ENCODE results near the gene LRG1.
"Not testable (repeated sequence)": the region's sequence is repeated elsewhere in the genome, so short reads cannot be mapped to it uniquely, and the experiment has no call there.

Gene LRG1

GRCh38 chr19:4553092-4553695, 13.4 kb upstream of the LRG1 start:
- no peak overlapping the region for H3K4me3 ChIP-seq (ENCODE audit: low read depth, low read length)

GRCh38 chr19:4552525-4552819, 12.6 kb upstream of the LRG1 start:
- H3K4me3 ChIP-seq (ENCODE audit: low read depth, low read length) = no peak overlapping the region

- no peak overlapping the region for H3K4me3 ChIP-seq (ENCODE audit: low read depth, low read length)
These were observed 10.7 kb upstream of the LRG1 start for GRCh38 chr19:4550479-4551050.

DNA sequence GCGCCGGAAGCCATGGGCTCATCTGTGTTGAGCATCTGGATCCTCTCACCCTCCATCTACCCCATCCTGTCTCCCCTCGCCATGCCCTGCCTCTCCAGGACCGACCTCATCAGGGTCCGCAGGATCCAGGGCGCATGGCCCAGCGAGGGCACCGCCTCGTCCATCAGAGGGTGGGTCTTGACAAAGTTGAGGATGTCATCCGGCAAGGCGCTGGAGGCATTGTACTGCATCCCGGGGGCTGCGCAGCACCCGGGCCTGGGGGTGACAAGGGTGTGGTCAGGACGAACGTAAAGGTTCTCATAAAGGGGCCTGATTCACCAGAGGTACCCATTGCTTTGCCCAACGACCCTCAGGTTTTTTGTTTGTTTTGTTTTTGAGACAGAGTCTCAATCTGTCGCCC, 10.2 kb upstream of the LRG1 start:
- no peak overlapping the region for H3K4me3 ChIP-seq (ENCODE audit: low read depth, low read length)

GRCh38 chr19:4548238-4548584, 8.4 kb upstream of the LRG1 start:
- no peak overlapping the region for H3K4me3 ChIP-seq (ENCODE audit: low read depth, low read length)

- no peak overlapping the region for H3K4me3 ChIP-seq (ENCODE audit: low read depth, low read length)
These were observed 7.7 kb upstream of the LRG1 start for GRCh38 chr19:4547303-4548237.

DNA sequence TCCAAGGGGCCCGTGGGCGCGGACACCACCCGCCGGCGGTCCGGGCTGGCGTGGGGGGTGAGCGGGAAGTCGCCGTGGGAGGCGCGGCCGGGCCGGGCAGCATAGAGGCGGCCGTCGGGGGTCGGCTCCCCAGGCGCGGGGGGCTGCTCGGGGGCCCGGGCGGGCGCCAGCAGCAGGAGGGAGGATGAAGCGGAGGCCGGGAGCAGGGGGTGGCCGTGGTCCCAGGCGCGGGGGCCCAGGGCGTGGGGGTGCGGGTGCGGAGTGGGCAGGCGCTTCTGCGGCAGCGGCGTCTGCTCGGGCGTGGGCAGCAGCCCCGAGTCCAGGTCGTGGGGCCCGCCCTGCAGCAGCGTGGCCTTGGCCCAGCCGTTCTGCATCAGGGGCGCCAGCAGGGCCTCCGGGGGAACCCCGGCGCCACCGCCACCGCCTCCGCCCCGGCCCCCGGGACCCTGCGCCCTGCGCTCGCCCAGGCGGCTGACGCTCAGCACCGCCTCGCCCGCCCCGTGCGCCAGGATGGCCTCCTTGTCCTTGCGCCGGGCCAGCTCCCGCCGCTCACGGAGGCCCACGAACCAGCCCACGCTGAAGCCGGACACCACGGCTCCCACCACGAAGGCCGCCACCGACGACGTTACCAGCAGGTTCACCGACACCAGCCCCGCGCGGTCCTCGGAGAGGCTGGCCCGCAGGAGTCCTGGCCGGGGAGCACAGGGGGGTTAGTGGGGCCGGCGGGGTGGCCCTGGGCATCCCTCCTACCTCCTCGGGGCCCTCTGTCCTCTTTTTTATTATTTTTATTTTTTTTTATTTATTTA, 4.2 kb upstream of the LRG1 start:
- no peak overlapping the region for H3K4me3 ChIP-seq (ENCODE audit: low read depth, low read length)

- H3K4me3 ChIP-seq (ENCODE audit: low read depth, low read length) = no peak overlapping the region
These were observed 3.3 kb upstream of the LRG1 start for GRCh38 chr19:4542896-4543841.

GRCh38 chr19:4541806-4542145, 1.9 kb upstream of the LRG1 start:
- H3K4me3 ChIP-seq (ENCODE audit: low read depth, low read length) = not testable (repeated sequence)

GRCh38 chr19:4541114-4541805, 1.4 kb upstream of the LRG1 start:
- no peak overlapping the region for H3K4me3 ChIP-seq (ENCODE audit: low read depth, low read length)

DNA sequence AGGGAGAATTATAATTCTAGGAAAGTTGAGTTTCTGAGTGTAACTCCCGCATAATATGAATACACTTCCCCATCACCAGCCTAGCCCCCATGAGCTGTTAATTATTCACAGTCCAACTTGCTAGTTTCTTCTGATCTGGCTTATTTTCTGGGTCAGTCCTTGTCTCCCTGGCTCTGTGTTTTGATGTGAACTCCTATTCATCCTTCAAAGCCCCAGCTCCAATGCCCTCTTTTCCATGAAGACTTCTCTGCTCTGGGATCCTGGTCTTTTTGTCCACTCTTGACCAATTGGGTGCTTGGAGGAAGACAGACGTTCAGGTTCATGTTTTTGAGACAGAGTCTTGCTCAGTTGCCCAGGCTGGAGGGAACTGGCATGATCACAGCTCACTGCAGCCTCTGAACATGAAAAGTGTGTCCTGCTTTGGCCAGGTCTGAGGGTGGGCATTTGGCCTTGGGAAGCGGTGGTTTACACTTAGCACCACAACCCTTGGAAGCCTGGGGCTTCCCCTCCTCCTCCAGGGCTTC, 605 bp downstream of the LRG1 start:
- H3K4me3 ChIP-seq (ENCODE audit: low read depth, low read length) = no peak overlapping the region

GRCh38 chr19:4538601-4538954, 1.3 kb downstream of the LRG1 start:
- H3K4me3 ChIP-seq (ENCODE audit: low read depth, low read length) = no peak overlapping the region

- H3K4me3 ChIP-seq (ENCODE audit: low read depth, low read length) = no peak overlapping the region
These were observed 1.8 kb downstream of the LRG1 start for GRCh38 chr19:4537953-4538600.

- no peak overlapping the region for H3K4me3 ChIP-seq (ENCODE audit: low read depth, low read length)
These were observed 3.0 kb downstream of the LRG1 start for GRCh38 chr19:4536798-4537197.

DNA sequence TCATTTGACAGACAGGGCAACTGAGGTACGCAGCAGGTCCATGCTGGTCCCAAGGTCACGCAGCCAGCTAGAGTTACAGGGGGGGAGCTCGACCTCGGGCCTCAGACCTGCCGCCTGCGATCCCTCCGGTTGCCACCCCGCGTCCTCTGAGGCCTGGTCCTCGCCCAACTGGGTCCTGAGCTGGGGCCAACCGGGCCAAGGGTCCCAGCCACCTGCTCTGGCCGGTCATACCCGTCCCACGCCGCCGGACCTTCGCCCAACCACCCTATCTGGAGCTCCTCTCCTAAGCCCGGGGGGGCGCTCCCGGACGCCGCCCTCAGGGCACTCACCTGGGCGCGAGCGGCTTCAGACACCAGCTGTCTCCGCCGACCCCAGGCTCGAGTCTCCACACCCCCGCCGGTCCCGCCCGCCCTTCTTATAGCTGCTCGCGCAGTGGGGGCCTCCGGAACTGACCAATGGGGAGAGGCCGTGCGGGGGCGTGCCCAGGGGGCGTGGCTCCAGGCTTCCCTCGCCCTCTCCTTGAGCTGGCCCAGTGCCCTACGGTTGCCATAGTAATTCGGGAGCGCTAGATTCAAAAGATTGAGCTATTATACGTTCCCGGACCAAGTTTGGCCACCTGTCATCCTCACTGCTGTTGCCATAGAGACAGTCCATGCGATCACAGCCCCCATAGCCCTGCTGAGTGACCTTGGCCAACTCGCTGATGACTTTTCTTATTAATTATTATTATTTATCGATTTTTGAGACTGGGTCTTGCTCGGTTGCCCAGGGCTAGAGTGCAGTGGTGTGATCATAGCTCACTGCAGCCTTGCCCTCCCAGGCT, 4.8 kb downstream of the LRG1 start, which contains the start of gene PLIN5:
Gene PLIN5 (minus strand): TSS at position 389 of the 823 bp plus-strand sequence. CDS start 1,150 bp downstream, outside the sequence.
- no peak within 1 kb of the TSS for H3K4me3 ChIP-seq (ENCODE audit: low read depth, low read length)

DNA sequence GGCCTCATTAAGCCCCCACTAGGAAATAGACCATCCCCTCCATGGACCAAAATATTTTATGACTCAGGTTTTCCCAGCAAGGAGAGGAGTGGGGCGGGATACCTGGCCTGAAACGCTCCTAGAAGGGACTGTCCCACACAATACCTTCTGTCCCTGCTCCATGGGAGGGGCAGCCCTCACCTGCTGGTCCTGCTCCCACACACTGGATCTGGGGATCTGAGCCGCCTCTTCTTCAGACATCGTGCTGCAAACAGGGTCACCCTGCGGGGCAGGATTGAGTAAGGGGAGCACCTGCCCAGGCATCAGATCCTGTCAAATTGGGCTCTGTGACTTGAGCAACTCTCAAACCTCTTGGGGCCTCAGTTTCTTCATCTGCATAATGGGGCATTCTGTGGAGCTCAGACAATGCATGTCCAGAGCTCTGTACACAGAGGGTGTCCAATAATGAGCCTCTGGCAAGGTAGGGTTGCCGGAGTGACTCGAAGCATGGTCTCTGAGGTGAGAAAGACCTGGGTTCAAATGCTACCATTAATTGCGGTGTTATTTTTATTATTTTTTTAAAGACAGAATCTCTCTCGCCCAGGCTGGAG, 5.9 kb downstream of the LRG1 start:
- H3K4me3 ChIP-seq (ENCODE audit: low read depth, low read length) = no peak overlapping the region

DNA sequence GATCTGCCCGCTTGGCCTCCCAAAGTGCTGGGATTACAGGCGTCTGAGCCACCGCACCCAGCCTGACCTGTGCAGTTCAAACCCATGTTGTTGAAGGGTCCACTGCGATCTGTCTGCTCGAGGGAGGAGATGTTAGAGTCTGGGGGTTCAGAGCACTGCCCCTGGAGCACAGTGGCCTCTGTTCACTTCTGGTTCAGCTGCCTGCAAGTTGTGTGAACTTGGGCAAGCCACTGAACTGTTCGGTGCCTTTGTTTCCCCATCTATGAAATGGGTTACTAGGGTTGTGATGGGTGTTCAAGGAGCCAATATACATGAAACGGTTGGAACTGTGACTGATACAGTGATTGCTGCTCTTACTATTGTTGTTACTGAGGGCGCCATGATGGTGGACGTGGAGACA, 6.5 kb downstream of the LRG1 start:
- H3K4me3 ChIP-seq (ENCODE audit: low read depth, low read length) = no peak overlapping the region

GRCh38 chr19:4531562-4532165, 8.2 kb downstream of the LRG1 start:
- no peak overlapping the region for H3K4me3 ChIP-seq (ENCODE audit: low read depth, low read length)
